ENCODE measurements around the gene TOR2A.

DNA sequence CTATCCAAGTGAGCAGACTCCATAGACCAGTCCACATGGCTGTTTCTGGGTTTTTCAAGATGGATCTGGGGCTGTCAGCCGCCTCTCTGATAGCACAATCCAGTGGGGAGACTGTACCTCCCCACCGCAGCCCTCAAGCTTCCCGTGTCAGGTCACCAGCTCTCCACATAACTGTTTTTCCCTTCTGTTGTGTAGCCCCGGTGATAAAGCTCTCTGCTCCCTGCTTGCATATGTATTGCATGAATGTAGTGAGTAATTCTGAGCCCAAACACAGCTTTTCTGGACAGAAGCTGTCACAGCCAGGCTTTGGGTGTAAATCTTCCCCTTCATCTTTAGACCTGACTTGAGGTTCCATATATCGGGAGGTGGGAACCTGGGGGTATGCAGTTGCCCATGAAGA is 51.4 kb downstream of the TOR2A start:
- TF ChIP-seq CTCF (IDR thresholded peaks at IDR 0.05) (no peak), POLR2A (IDR thresholded peaks at IDR 0.05) (no peak), POLR2AphosphoS5 (IDR thresholded peaks at IDR 0.05) (no peak)

Measured in breast epithelium (tissue), 3 donors.